NCI-H1417 treated with DMSO at 0.1 percent for 48 hours (cell line): ENCODE data around the gene RASGRP4.
A peak's percentile ranks its signal among the peaks of the same experiment; 100 is the strongest.

ENCODE experiments used
- DNase-seq: peaks from one replicate; lab custom pipeline; 2025; lab: John Stamatoyannopoulos, UW

The RASGRP4 gene

DNA sequence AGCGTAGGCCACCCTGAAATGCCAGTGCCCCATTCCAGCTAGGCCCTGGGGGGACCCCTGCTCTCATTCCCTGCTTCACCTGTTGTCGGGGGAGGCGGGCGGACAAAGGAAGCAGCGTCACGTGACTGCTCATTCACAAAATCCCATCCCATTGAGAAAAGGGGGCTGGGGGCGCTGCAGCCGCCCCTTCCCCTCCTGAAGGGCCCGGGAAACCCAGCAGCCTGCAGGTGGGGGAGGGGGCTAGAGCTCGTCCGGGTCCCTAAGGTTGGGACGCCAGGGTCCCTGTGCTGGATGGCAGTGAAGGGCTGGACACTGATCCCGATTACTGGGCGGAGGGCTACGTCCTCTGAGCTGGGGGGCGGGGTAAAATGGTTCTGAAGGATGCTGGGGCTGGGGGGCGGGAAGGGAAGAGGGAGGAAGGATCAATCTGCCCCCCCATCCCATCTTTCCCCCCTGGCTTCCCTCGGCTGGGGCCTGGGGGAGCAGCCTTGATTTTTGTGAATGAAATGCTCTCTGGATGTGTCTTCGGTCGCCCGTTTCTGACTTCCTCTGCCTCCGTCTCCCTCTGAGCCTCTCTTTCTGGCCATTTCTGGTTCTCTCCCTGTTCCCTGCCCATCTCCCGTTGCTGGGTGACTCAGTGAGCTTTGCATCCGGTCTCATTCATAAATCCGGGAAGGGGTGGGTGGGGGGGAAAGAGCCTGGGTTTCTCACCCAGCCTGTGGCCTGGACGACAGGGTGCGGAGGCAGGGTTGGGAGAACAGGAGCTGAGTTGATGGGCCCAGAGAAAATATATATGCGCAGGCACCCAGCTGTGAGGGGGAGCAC is 36.7 kb downstream of the RASGRP4 start:
- DNase-seq: no peak

DNA sequence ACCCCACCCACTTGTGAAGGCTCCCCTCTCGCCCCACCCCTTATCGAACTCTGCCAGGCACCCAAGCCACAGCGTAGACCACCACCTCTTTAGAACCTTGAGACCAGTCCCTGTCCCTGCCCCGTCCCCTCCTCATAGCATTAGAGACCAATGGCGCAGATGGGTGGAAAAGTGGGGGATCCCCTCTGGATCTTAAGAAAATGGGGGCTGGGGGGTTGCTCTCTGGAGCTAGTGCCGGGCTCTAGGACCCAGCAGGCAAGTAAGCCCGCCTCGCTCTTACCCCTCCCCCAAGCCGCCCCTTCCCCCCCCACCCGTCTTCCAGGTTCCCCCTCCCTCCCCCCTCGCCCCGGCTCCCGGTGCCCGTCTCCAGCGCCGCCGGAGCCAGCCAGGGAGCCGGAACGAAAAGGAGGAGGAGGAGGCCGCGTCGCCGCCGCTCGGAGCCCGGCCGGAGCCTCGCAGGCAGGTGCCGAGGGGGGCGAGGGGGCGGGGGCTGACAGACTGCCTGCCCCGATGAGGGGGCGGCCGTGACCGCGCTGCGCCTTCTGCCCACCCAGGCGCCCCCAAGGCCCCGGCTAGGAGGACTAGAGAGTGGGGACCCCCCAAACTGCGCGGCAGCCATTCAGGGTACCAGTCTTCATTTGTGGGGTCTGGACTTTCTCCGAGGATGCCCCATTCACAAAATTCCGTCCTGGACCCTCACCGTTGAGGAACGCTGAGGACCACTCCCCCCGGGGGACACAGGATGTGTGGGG is 37.5 kb downstream of the RASGRP4 start, which contains the start of gene SPRED3:
Gene SPRED3 (plus strand): TSS at position 349 of the 752 bp plus-strand sequence. CDS start 1,606 bp downstream, outside the sequence.
- DNase-seq: no peak

- DNase-seq: peak; percentile 55
Observed at GRCh38 chr19:38387550-38388348, 38.3 kb downstream of the RASGRP4 start, which contains the start of gene GGN. Gene GGN (minus strand): TSS chr19:38388034. CDS start chr19:38387261, 773 bp downstream.

DNA sequence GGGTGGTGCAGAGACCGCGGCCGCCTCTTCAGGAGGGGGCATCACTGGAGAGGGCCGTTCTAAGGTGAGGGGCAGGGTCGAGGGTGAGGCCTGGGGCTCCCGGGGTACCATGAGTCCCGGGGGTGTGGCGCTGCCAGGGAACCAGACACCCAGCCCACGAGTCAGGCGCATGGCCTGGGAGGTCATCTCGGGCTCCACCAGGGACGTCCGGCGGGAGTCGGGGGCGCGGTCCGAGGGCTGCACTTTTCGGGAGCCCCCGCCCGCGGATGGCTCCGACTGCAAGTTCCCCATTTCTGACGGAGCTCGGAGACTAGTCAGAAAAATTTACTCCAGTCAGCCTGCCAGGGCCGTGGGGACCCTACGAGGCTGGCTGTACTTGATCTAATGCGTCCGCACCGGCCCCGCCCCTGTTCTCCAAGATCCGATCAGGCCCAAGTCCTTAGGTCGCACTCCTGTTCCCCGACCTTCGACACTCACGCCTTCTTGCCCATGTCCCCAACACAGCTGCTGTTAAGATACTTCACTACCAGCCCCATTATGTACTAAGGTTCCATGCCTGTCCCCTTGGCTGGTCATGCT is 39.0 kb downstream of the RASGRP4 start:
- DNase-seq: no peak

DNA sequence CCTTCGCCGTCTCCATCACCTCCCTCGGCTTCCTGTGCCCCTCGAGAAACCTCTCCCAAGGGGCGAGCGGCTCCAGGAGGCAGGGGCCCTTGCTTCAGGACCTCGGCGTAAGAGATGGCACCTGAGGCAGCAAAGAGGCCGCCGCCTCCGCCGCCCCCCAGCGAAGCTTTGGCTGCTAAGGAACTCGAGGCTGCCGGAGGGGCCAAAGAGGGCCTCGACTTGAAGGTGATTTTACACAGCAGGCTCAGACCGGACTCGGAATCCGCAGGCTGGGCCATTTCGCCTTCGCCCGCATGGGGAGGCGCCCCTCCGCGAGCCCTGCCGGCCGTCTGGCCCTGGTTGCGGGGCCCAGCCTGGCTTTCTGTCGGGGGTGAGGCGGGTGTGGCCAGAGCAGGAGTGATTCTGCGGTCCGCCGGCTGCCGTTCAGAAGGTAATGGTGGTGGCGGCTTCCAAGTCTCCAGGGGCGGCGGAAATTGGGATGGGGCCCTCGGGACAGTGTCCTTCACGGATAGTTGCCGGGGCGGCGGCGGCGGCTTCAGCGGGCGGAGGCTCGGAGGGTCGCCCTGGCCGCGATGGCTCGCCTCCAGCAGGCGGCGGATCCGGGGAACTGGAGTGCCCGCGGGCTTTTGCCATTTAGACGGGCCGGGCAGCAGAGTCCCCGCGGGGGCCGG is 39.6 kb downstream of the RASGRP4 start:
- DNase-seq: no peak

- DNase-seq: no peak
Observed at GRCh38 chr19:38385804-38386257, 40.2 kb downstream of the RASGRP4 start.

DNA sequence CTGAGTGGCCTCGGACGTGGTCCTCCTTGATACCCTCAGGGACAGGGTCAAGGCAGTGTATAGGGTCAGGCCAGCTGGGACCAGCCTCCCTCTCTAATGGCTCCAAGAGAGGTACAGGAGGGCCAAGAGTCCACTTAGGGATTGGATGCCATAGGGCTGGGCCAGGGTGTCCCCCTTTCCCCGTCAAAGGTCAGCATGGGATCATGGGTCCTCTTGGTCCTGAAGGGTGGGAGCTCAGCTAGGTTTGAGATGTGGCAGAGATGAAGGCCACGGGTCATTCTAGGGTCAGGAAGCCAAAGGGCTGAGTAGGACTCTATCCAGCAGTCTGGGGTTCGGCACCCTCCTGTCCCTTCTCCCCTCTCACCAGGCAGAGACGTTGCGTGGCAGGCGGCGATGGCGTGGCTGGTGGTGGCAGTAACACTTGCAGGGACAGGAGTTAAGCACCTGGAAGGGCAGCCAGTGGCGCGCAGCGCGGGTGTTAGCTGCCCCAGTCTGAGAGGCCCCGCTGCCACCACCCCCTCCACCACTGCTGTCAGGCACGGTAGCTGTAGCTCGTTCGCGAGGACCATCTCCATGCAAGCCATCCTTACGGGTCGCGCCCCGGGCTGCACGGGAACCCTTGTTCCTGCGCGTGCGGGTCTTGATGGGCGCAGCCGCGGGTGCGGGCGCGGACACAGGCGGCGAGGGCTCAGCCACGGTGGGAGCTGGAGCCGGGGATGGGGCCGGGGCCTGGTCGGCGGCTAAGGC is 40.8 kb downstream of the RASGRP4 start:
- no peak for DNase-seq

DNA sequence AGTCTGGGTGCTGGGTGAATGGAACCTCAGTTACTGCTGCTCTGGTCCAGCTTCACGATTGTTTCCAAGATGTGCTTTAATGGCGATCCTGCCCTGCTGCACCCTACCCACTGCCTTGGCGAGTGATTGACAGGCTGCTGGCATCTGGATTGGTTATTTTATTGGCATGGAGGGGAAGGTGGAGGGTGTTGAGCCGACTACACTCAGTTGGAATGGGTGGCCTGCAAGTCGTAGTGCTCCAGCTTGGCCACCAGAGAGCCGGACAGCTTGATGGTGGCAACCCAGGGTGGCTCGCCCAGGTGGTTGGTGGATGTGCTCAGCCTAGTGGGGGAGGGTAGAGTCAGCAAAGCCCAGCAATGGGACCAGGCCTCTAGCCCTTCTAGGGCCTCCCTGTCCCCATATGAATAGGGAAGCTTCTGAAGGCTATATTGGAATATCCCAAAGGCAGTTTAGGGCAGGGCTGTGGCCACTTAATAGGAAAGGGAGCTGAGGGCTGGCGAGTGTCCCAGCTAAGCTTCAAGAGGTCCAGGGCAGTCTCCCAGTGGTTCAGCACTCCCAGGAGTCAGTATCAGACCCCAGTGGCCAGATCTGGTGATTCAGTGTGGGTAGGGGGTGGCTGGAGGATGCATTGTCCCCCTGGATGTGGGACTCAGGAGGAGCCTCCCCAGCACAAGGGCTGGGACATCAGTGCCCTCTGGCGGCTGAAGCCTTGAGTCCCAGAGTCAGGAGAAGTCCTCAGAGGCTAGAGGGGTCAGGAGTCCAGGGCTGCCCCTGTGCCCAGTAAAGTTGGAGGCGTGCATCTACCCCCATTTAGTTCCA is 41.6 kb downstream of the RASGRP4 start:
- DNase-seq: no peak

DNA sequence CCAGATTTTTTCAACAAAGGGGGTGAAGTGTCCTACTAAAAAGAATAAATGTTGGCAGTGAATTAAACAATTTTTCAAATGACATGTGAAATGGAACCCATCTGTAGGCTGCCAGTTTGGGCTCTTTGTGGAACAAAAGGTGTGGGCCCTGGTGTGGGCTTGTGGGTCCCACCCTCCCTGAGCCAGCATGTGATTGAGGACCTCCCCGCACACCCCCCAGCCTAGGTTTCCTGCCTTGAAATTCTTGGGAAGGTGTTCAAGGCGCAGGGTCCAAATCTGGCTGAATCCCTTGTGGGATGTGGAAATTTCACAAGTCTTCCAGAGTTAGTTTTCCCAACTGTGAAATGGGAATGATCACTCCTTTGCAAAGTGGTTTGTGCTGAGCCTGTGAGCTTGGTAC is 42.3 kb downstream of the RASGRP4 start:
- DNase-seq: no peak

GRCh38 chr19:38383184-38383583 is 42.8 kb downstream of the RASGRP4 start:
- no peak for DNase-seq

DNA sequence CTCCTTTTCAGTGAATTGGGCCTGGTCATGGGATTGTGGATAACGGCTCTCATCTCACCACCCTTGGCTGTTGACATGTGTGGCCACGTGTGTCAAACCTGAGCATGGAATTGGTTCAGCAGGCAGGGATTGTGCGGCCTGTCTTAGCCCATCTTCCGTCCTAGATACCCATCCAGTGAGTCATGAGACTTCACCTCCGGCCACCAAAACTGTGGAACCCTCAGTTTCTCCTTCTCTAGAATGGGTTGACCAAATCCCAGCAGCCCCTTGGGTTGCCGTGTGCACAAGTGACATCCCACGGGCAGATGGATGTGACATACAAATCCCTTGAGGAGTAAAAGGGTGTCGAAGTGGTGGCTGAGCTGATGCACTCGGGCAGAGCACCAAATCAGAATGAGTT is 44.9 kb downstream of the RASGRP4 start:
- DNase-seq: no peak

DNA sequence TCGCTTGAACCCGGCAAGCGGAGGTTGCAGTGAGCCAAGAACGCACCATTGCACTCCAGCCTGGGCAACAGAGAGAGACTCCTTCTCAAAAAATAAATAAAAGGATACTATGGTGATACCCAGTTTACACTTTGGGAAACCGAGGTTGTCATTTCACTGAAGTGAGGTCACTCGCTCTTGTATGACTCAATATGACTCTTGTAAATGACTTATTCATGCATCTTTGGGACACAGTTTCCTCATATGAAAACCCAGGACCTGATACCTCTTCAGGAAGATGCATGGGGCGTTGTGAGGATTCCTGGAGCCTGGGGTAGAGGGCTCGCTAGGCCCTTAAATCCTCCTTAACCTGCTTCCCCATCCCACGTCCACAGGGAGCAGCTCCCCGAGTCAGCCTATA is 47.2 kb downstream of the RASGRP4 start:
- DNase-seq: no peak

DNA sequence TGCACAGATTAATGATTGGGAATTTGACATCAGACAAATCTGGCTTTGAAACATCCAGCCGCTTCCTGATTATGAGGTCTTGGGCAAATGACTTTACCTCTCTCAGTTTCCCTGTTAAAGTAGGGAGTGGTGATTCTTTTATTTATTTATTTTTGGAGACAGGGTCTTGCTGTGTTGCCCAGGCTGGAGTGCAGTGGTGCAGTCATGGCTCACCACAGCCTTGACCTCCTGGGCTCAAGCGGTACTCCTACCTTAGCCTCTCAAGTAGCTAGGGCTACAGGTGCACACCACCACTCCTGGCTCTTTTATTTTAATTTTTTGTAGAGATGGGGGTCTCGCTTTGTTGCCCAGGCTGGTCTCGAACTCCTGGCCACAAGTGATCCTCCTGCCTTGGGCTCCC is 49.0 kb downstream of the RASGRP4 start:
- no peak for DNase-seq

DNA sequence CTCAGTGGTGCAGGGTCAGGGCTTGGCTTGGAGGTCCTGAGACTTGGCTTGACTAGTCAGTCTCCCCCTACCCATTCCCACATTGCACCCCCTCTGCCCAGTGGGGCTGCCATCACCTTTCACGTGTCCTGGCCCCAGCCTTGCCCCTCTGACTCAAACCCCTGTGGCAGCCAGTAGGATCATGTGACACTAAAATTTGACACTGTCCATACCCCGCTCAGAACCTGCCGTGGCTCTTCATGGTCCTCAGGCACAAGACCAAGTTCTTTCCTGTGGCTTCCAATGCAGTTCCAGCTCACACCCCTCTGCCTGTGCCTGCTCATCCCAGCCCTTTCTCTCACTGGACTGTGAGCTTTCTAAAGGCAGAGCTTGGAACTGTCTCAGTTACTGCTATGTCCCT is 49.4 kb downstream of the RASGRP4 start:
- DNase-seq: no peak

DNA sequence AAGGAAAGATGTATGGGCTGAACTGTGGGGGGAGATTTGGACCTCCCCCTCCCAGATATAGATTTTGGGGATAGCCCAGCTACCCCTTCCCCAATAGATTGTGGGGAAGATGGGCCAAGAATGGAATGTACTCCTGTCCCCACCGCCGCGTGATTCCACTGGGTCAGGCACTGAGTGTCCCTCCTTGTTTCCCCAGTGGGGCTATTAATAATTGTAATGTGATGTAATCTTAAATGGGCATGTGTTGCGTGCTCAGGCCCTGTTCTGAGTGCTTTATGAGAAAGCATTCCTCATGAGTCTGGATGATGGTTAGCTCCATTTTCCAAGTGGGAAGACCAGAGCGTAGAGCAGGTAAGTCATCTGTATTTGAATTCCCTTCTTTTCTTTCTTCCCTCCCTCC is 50.3 kb downstream of the RASGRP4 start:
- no peak for DNase-seq

DNA sequence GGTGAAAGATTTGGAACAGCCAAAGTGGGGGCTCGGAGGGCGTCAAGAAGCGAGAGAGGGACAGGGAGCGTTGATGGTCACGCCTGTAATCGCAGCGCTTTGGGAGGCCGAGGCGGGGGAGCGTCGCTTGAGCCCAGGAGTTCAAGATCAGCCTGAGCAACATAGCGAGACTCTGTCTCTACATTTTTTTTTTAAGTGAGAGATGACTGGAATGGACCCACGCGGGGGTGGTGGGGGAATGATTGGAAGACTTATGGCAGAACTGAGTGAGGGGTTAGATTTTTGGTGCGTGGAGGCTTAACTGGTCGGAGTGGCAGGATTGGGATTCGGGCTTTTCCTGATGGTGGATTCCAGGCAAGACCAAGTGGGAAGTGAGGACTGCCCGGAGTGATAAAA is 50.9 kb downstream of the RASGRP4 start:
- DNase-seq: no peak

- peak; percentile 94 for DNase-seq
Observed at GRCh38 chr19:38374332-38375097, 51.5 kb downstream of the RASGRP4 start, which contains the start of gene PSMD8. Gene PSMD8 (plus strand): TSS chr19:38374571. CDS start chr19:38374602, 31 bp downstream.

- DNase-seq: no peak
Observed at GRCh38 chr19:38373907-38374331, 52.1 kb downstream of the RASGRP4 start.

DNA sequence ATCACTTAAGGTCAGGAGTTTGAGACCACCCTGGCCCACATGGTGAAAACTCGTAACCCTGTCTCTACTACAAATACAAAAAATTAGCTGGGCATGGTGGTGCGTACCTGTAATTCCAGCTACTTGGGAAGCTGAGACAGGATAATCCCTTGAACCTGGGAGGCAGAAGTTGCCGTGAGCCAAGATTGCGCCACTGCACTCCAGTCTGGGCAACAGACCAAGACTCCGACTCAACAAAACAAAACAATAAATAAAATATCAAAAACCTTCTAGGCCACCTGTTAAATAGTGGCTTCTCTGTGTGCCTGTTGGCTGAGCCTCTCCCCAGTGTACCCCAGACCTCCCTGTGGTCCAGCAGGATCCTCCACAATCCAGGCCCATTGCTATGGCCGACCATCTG is 54.9 kb downstream of the RASGRP4 start:
- no peak for DNase-seq
